Measurements from ENCODE around the gene DISP3.

DISP3 gene

GRCh38 chr1:11434926-11435325, 44.0 kb upstream of the DISP3 start:
- DNase-seq (ENCODE audit: low spot score): no peak
- TF ChIP-seq, protein P1, sequence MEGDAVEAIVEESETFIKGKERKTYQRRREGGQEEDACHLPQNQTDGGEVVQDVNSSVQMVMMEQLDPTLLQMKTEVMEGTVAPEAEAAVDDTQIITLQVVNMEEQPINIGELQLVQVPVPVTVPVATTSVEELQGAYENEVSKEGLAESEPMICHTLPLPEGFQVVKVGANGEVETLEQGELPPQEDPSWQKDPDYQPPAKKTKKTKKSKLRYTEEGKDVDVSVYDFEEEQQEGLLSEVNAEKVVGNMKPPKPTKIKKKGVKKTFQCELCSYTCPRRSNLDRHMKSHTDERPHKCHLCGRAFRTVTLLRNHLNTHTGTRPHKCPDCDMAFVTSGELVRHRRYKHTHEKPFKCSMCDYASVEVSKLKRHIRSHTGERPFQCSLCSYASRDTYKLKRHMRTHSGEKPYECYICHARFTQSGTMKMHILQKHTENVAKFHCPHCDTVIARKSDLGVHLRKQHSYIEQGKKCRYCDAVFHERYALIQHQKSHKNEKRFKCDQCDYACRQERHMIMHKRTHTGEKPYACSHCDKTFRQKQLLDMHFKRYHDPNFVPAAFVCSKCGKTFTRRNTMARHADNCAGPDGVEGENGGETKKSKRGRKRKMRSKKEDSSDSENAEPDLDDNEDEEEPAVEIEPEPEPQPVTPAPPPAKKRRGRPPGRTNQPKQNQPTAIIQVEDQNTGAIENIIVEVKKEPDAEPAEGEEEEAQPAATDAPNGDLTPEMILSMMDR (IDR thresholded peaks at IDR 0.05; ENCODE audit: extremely low read depth, missing control alignments): no peak

- TF ChIP-seq, protein P1 (IDR thresholded peaks at IDR 0.05; ENCODE audit: extremely low read depth, missing control alignments): no peak
These were observed 40.0 kb upstream of the DISP3 start for GRCh38 chr1:11438996-11439395.

DNA sequence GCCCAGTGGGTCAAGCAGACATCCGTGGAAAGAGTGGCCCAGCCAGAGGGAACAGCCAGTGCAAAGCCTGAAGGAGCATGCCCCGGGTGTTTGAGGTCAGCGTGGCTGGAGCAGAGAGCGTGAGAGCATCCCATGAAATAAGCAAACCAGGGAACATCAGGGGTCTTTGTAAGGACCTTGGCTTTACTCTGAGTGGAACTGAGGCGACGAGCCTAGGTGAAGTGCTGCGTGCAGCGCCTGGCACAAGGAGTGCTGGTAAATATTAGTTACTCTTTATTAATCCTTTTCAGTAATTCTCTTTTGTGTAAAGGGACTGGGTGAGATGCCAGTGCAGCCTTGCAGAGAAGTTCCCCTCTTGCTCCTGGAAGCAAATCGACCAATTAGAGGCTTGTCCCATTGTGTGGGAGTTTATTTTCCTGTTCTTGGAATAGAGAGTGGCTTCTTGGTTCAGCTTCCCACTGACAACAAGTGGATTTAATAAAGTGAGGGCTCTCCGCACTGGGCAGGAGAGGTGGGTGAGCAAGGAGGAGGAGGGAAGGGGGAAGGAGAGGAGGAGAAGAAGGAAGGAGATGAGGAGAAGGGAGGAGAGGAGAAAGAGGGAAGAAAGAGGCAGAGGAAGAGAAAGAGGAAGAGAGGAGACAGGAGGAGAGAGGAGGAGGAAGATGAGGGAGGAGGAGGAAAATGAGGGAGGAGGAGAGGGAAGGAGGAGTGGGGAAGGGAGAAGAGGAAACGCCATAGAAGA, 37.6 kb upstream of the DISP3 start:
- DNase-seq (ENCODE audit: low spot score): no peak
- TF ChIP-seq, protein P1 (IDR thresholded peaks at IDR 0.05; ENCODE audit: extremely low read depth, missing control alignments): no peak

More at GRCh38 chr1:11438996-11439395, 40.0 kb upstream of the DISP3 start:
- no peak for DNase-seq (ENCODE audit: low spot score)

DNA sequence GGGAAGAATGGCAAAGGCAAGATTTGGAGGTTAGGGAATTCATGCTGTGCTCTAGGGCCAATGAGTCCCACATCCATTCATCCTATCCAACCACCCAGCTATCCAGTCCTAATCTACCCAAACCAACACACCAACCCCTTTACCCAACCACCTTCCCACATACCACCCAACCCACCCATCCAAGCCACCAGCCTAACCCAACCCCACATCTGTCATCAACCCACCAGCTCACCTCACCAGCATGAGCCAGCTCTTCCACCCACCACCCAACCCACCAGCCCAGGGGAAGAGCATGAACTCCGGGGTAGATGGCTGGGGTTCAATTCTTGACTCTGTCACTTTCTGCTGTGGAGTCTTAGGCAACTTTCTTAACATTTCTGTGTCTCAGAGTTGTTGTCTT, 35.9 kb upstream of the DISP3 start:
- TF ChIP-seq, protein P1 (IDR thresholded peaks at IDR 0.05; ENCODE audit: extremely low read depth, missing control alignments): no peak

GRCh38 chr1:11443961-11444658, 34.8 kb upstream of the DISP3 start:
- TF ChIP-seq, protein P1 (IDR thresholded peaks at IDR 0.05; ENCODE audit: extremely low read depth, missing control alignments): no peak
- no peak for DNase-seq (ENCODE audit: low spot score)

More for the DNA sequence above, 35.9 kb upstream of the DISP3 start:
- no peak for DNase-seq (ENCODE audit: low spot score)

- TF ChIP-seq, protein P1 (IDR thresholded peaks at IDR 0.05; ENCODE audit: extremely low read depth, missing control alignments): no peak
- DNase-seq (ENCODE audit: low spot score): no peak
These were observed 34.0 kb upstream of the DISP3 start for GRCh38 chr1:11444907-11445306.

GRCh38 chr1:11447903-11448302, 31.1 kb upstream of the DISP3 start:
- no peak for DNase-seq (ENCODE audit: low spot score)
- TF ChIP-seq, protein P1 (IDR thresholded peaks at IDR 0.05; ENCODE audit: extremely low read depth, missing control alignments): no peak
